NOMO-1 treated with DMSO at 0.1 percent for 48 hours (cell line): ENCODE measurements around the gene CELA3B.
"Not testable (repeated sequence)": the region's sequence is repeated elsewhere in the genome, so short reads cannot be mapped to it uniquely, and the experiment has no call there.

Experiments
- DNase-seq: peaks from one replicate; lab custom pipeline; 2025; ENCODE audit not compliant: unreplicated experiment; lab: John Stamatoyannopoulos, UW

The CELA3B gene

GRCh38 chr1:22005261-22006149 lies 28.7 kb downstream of the CELA3B start:
- not testable (repeated sequence) for DNase-seq

- DNase-seq: not testable (repeated sequence)
These were observed 29.9 kb downstream of the CELA3B start for GRCh38 chr1:22006736-22007135.

GRCh38 chr1:22007262-22007661 lies 30.4 kb downstream of the CELA3B start:
- not testable (repeated sequence) for DNase-seq

GRCh38 chr1:22009566-22009965 lies 32.7 kb downstream of the CELA3B start:
- not testable (repeated sequence) for DNase-seq

- not testable (repeated sequence) for DNase-seq
These were observed 35.9 kb downstream of the CELA3B start for GRCh38 chr1:22012752-22013151.

- not testable (repeated sequence) for DNase-seq
These were observed 37.9 kb downstream of the CELA3B start for GRCh38 chr1:22014575-22015206.

GRCh38 chr1:22018583-22019559 lies 42.0 kb downstream of the CELA3B start:
- peak; percentile 96 for DNase-seq

GRCh38 chr1:22021061-22021460 lies 44.2 kb downstream of the CELA3B start:
- DNase-seq: no peak

- DNase-seq: peak; percentile 90
These were observed 47.9 kb downstream of the CELA3B start for GRCh38 chr1:22024485-22025367.

GRCh38 chr1:22025368-22026155 lies 48.7 kb downstream of the CELA3B start:
- peak; percentile 90 for DNase-seq

GRCh38 chr1:22026924-22027289 lies 50.1 kb downstream of the CELA3B start:
- DNase-seq: no peak

- no peak for DNase-seq
These were observed 53.2 kb downstream of the CELA3B start for GRCh38 chr1:22030057-22030456.

- no peak for DNase-seq
These were observed 53.7 kb downstream of the CELA3B start for GRCh38 chr1:22030473-22030872.

- peak; percentile 48 for DNase-seq
These were observed 54.6 kb downstream of the CELA3B start for GRCh38 chr1:22031214-22031962.

- not testable (repeated sequence) for DNase-seq
These were observed 58.0 kb downstream of the CELA3B start for GRCh38 chr1:22034834-22035233.

GRCh38 chr1:22037520-22037919 lies 60.7 kb downstream of the CELA3B start:
- DNase-seq: peak; percentile 18

- no peak for DNase-seq
These were observed 61.2 kb downstream of the CELA3B start for GRCh38 chr1:22038036-22038435.
